H1 (cell line): Measurements from ENCODE around the gene SOD2. TPM values are rescaled to one million over a fixed set of nuclear protein-coding genes. Genes with fewer than 3 reads are reported as not detected.

Experiments used
- CTCF ChIA-PET: fragments of 300-600 bp; sonication (Branson Sonifier 250); formaldehyde crosslinking; loops from one replicate; lab custom pipeline; 2021; ENCODE audit not compliant: partially characterized antibody; lab: Charles Lee
- POLR2A ChIA-PET: fragments of 300-600 bp; sonication (Branson Sonifier 250); formaldehyde crosslinking; loops from one replicate; lab custom pipeline; 2021; ENCODE audit warnings: inconsistent platforms; ENCODE audit not compliant: partially characterized antibody; lab: Charles Lee
- DNase-seq, 2 experiments: peaks; one replicate each; pipeline versions ENCODE4 v3.0.0 to v3.0.0-alpha.2; 2010 to 2022; ENCODE audit warnings: low spot score in 2 of 2, low read depth in 1 of 2, mixed read lengths in 1 of 2
- FAIRE-seq: peaks from 2 replicates; lab custom pipeline; 2011; peaks lifted over from hg19 to GRCh38; lab: Jason Lieb, UNC
- H2AFZ ChIP-seq: 2 replicates; pipeline ENCODE4 v1.8.1; 2012; ENCODE audit warnings: low read length, inconsistent platforms
- H2AK5ac ChIP-seq: 2 replicates; pipeline ENCODE4 v1.6.1; 2013; ENCODE audit warnings: low read depth, low read length
- H2BK120ac ChIP-seq: replicated peaks from 2 replicates; pipeline ENCODE3; 2013; ENCODE audit warnings: low read depth, low read length, inconsistent platforms
- H2BK12ac ChIP-seq: 2 replicates; pipeline ENCODE4 v1.6.1; 2013; ENCODE audit warnings: low read depth, low read length
- H2BK15ac ChIP-seq: 2 replicates; pipeline ENCODE4 v1.6.1; 2013; ENCODE audit warnings: low read length
- H2BK20ac ChIP-seq: 2 replicates; pipeline ENCODE4 v1.6.1; 2013; ENCODE audit warnings: low read length
- H2BK5ac ChIP-seq: 2 replicates; pipeline ENCODE4 v1.6.1; 2013; ENCODE audit warnings: low read depth, low read length
- H3K14ac ChIP-seq: 2 replicates; pipeline ENCODE4 v1.6.1; 2013; ENCODE audit warnings: inconsistent platforms; ENCODE audit not compliant: insufficient read length
- H3K18ac ChIP-seq: 2 replicates; pipeline ENCODE4 v1.6.1; 2013; ENCODE audit warnings: low read length; ENCODE audit errors: extremely low read depth
- H3K23ac ChIP-seq: 2 replicates; pipeline ENCODE4 v1.6.1; 2013; ENCODE audit warnings: inconsistent platforms; ENCODE audit not compliant: insufficient read length
- H3K23me2 ChIP-seq: 2 replicates; pipeline ENCODE4 v1.6.1; 2013; ENCODE audit warnings: low read depth, low read length
- H3K27ac ChIP-seq: 2 replicates; pipeline ENCODE4 v1.6.1; 2011; ENCODE audit warnings: low read depth, low read length, inconsistent platforms
- H3K27me3 ChIP-seq, 4 experiments: replicated peaks in 1 of 4; 1 replicate in 1 of 4; 2 replicates in 3 of 4; pipeline versions ENCODE4 v1.6.1 to v1.8.1; 2011 to 2013; ENCODE audit warnings: low read length in 3 of 4, mild to moderate bottlenecking in 3 of 4, inconsistent platforms in 2 of 4, mixed read lengths in 2 of 4, moderate library complexity in 1 of 4; ENCODE audit not compliant: control insufficient read depth in 3 of 4, insufficient read depth in 3 of 4; ENCODE audit errors: extremely low read depth in 1 of 4
- H3K36me3 ChIP-seq, 4 experiments: 2 replicates each; pipeline versions ENCODE4 v1.6.1 to v1.8.1; 2011 to 2013; ENCODE audit warnings: mild to moderate bottlenecking in 4 of 4, low read length in 3 of 4, moderate library complexity in 2 of 4, control low read depth in 1 of 4, inconsistent platforms in 1 of 4; ENCODE audit not compliant: insufficient read depth in 4 of 4, control insufficient read depth in 2 of 4
- H3K4ac ChIP-seq: replicated peaks from 2 replicates; pipeline ENCODE3; 2013; ENCODE audit warnings: low read length, low read depth, mixed read lengths, inconsistent platforms; ENCODE audit not compliant: insufficient read length
- H3K4me1 ChIP-seq, 4 experiments: replicated peaks in 1 of 4; 1 replicate in 1 of 4; 2 replicates in 3 of 4; pipeline versions ENCODE4 v1.6.1 to v1.8.1; 2011 to 2013; ENCODE audit warnings: low read length in 3 of 4, inconsistent platforms in 2 of 4, mixed read lengths in 1 of 4; ENCODE audit not compliant: insufficient read depth in 4 of 4, control insufficient read depth in 3 of 4
- H3K4me2 ChIP-seq, 2 experiments: 2 replicates each; pipeline versions ENCODE4 v1.6.1 to v1.8.1; 2011 to 2013; ENCODE audit warnings: low read depth in 2 of 2, low read length in 2 of 2, control low read depth in 1 of 2, inconsistent platforms in 1 of 2, mild to moderate bottlenecking in 1 of 2; ENCODE audit not compliant: insufficient read depth in 1 of 2
- H3K4me3 ChIP-seq, 4 experiments: fragments of 200-600, 300-600 bp in 1 of 4; sonication (generic), shearing (Covaris generic), sonication (Bioruptor Twin) in 1 of 4; 2 replicates each; pipeline versions ENCODE4 v1.5.1 to v1.8.1; 2011 to 2016; ENCODE audit warnings: low read length in 4 of 4, low read depth in 3 of 4, control low read depth in 2 of 4, inconsistent platforms in 2 of 4, mild to moderate bottlenecking in 2 of 4, mixed read lengths in 1 of 4, moderate library complexity in 1 of 4; ENCODE audit not compliant: insufficient read depth in 2 of 4; ENCODE audit errors: extremely low read depth in 1 of 4
- H3K56ac ChIP-seq: replicated peaks from 2 replicates; pipeline ENCODE3; 2013; ENCODE audit warnings: low read depth, mild to moderate bottlenecking, mixed read lengths, low read length, inconsistent platforms; ENCODE audit not compliant: insufficient read length
- H3K79me1 ChIP-seq: 2 replicates; pipeline ENCODE4 v1.6.1; 2013; ENCODE audit warnings: low read depth, low read length, control low read depth
- H3K79me2 ChIP-seq, 2 experiments: 2 replicates each; pipeline versions ENCODE4 v1.6.1 to v1.8.1; 2012 to 2013; ENCODE audit warnings: low read length in 2 of 2, mild to moderate bottlenecking in 2 of 2, inconsistent platforms in 1 of 2; ENCODE audit not compliant: insufficient read depth in 2 of 2, control insufficient read depth in 1 of 2
- H3K9ac ChIP-seq, 4 experiments: replicated peaks in 1 of 4; 1 replicate in 1 of 4; 2 replicates in 3 of 4; pipeline versions ENCODE4 v1.6.1 to v1.8.1; 2011 to 2013; ENCODE audit warnings: low read depth in 3 of 4, low read length in 3 of 4, control low read depth in 2 of 4, mild to moderate bottlenecking in 2 of 4, moderate library complexity in 2 of 4, inconsistent platforms in 1 of 4; ENCODE audit errors: extremely low read depth in 1 of 4
- H3K9me3 ChIP-seq, 2 experiments: 2 replicates each; pipeline versions ENCODE4 v1.6.1 to v1.8.1; 2012 to 2013; ENCODE audit warnings: mild to moderate bottlenecking in 2 of 2, moderate library complexity in 2 of 2, control low read depth in 1 of 2, inconsistent platforms in 1 of 2, low read depth in 1 of 2, low read length in 1 of 2, mixed read lengths in 1 of 2; ENCODE audit not compliant: insufficient read depth in 2 of 2
- H4K20me1 ChIP-seq, 2 experiments: replicated peaks in 1 of 2; 2 replicates each; pipeline versions ENCODE3 to v1.8.1; 2011 to 2013; ENCODE audit warnings: inconsistent platforms in 2 of 2, low read length in 2 of 2, mild to moderate bottlenecking in 1 of 2; ENCODE audit not compliant: insufficient read depth in 2 of 2, control insufficient read depth in 1 of 2
- H4K5ac ChIP-seq: 2 replicates; pipeline ENCODE4 v1.6.1; 2013; ENCODE audit warnings: low read length, low read depth, mixed read lengths, inconsistent platforms; ENCODE audit not compliant: insufficient read length
- H4K8ac ChIP-seq: 2 replicates; pipeline ENCODE4 v1.8.0; 2013; ENCODE audit warnings: mild to moderate bottlenecking, moderate library complexity, low read length, inconsistent platforms; ENCODE audit not compliant: insufficient read depth; ENCODE audit errors: extremely low read depth
- H4K91ac ChIP-seq: replicated peaks from 2 replicates; pipeline ENCODE3; 2013; ENCODE audit warnings: low read length, mixed read lengths, inconsistent platforms; ENCODE audit not compliant: insufficient read length
- CTBP2 ChIP-seq: IDR thresholded peaks from 2 replicates; pipeline ENCODE4 v1.7.0; 2011; ENCODE audit warnings: borderline replicate concordance, mild to moderate bottlenecking, moderate library complexity, mixed read lengths, low read length; ENCODE audit not compliant: insufficient read depth, insufficient read length
- SP1 ChIP-seq: IDR thresholded peaks from 2 replicates; pipeline ENCODE4 v1.6.1; 2011; ENCODE audit warnings: low read depth, low read length
- WGBS, 2 experiments: shearing (Covaris generic) in 1 of 2; methylation state at CpG; one replicate each; pipeline versions ENCODE4 v1.1.6 to v1.1.7; 2013 to 2015; ENCODE audit warnings: low lambda C conversion rate in 2 of 2, mixed read lengths in 2 of 2, inconsistent platforms in 1 of 2, low coverage in 1 of 2, missing lambda C conversion rate in 1 of 2; ENCODE audit not compliant: insufficient replicate concordance in 2 of 2, insufficient coverage in 1 of 2, insufficient read length in 1 of 2; ENCODE audit errors: extremely low coverage in 1 of 2, missing lambda C conversion rate in 1 of 2; 5-methylcytosine and 5-hydroxymethylcytosine counted together
- polyA plus RNA-seq, 7 experiments: library from polyadenylated mRNA; depleted of rRNA in 3 of 7; stranded (reverse) in 5 of 7; unstranded in 2 of 7; fragments of >200 nt in 5 of 7; fragments of 200-250 nt in 2 of 7; gene quantifications; 1 replicate in 5 of 7; 2 replicates in 1 of 7; 4 replicates in 1 of 7; pipeline versions ENCODE4 v1.2.1 to v1.2.3, GENCODE V29; 2011 to 2013; ENCODE audit warnings: missing spikeins in 2 of 7, mixed read lengths in 2 of 7
- total RNA-seq: library from RNA; stranded (reverse); fragmentation: NEBNext Ultra II Directional; extraction: Animal tissue kit (Norgen Biotek cat#: 25700); gene quantifications from 2 replicates; pipeline ENCODE4 v1.2.1, GENCODE V29; 2021

SOD2 gene
- total and polyA plus RNA-seq, 2 of the 8 experiments (the other 6 are each of a cell fraction or from before 2014, with no cell fraction given): 31.1 to 88.7 TPM

- H3K9ac ChIP-seq: peak overlapping the region; percentile 9 to 99 (median 87)
- H3K27ac ChIP-seq: no peak overlapping the region
- H3K18ac ChIP-seq: no peak overlapping the region
- H3K36me3 ChIP-seq: peaks cover 0 to 15% (median 0%) of the 10 kb centered on the region in 4 experiments; a peak in 2 of 8 replicates
- WGBS, 2 experiments: 6% methylated on average over 9 of the region's 9 CpGs; no CpG with 5 or more reads in 1 of the 2 experiments
- H4K20me1 ChIP-seq: peaks cover 15 to 25% of the 10 kb centered on the region in 2 experiments
- no peak overlapping the region for H4K8ac ChIP-seq
- H4K91ac ChIP-seq: no peak overlapping the region
- no peak overlapping the region for H3K56ac ChIP-seq
- no peak for FAIRE-seq
- no peak for TF ChIP-seq CTBP2
- no peak for TF ChIP-seq SP1
- TF ChIP-seq, all 59 proteins: peak for 0
- Histone ChIP-seq H4K5ac (no peak overlapping the region), H3K4me3 (peak overlapping the region; percentile 82 to 99 (median 96)), H3K27me3 (no peaks in the 10 kb centered on the region), H2BK5ac (no peak overlapping the region), H3K4me1 (peaks cover 0 to 5% (median 2%) of the 10 kb centered on the region in 4 experiments; a peak in 3 of 7 replicates), H2AK5ac (no peak overlapping the region), H3K23me2 (no peaks in the 10 kb centered on the region), H3K4ac (no peak overlapping the region), H3K9me3 (no peaks in the 10 kb centered on the region), H2AFZ (no peak overlapping the region), H3K79me1 (no peaks in the 10 kb centered on the region), H3K79me2 (peaks cover 52 to 90% of the 10 kb centered on the region in 2 experiments), H2BK20ac (no peak overlapping the region), H3K23ac (no peak overlapping the region), H3K4me2 (peak overlapping the region; percentile 67 to 77), H2BK120ac (no peak overlapping the region), H2BK12ac (no peak overlapping the region), H3K14ac (no peak overlapping the region), H2BK15ac (no peak overlapping the region)
- no peak for DNase-seq
- ChIA-PET POLR2A (interaction anchor here (0.7 to 6.7 kb wide), 15 partner anchors 9 to 791 kb away, joined by 3 to 86 read pairs (median 4); partner anchors contain the start of genes ACAT2, MRPL18, SOD2 and TCP1), CTCF (interaction anchor here (0.6 to 1.9 kb wide), 3 partner anchors 31 to 362 kb away, joined by 3 to 4 read pairs (median 3); no protein-coding TSS in a partner anchor)
Observed at GRCh38 chr6:159728531-159728964, 35.5 kb upstream of the SOD2 start.
